Ishikawa (cell line): ENCODE results near the gene LGI4.

ENCODE experiments used
- CEBPB ChIP-seq: IDR thresholded peaks from 2 replicates; pipeline ENCODE4 v1.6.1; 2012
- CREB1 ChIP-seq: IDR thresholded peaks from 2 replicates; pipeline ENCODE4 v1.6.1; 2012; ENCODE audit warnings: low read depth
- EGR1 ChIP-seq: IDR thresholded peaks from 2 replicates; pipeline ENCODE4 v1.6.1; 2012
- EP300 ChIP-seq: IDR thresholded peaks from 2 replicates; pipeline ENCODE4 v1.6.1; 2012; ENCODE audit warnings: borderline replicate concordance
- FOXM1 ChIP-seq: IDR thresholded peaks from 2 replicates; pipeline ENCODE4 v1.6.1; 2012; ENCODE audit warnings: low read depth, borderline replicate concordance
- NFIC ChIP-seq: IDR thresholded peaks from 2 replicates; pipeline ENCODE4 v1.6.1; 2012
- RAD21 ChIP-seq: IDR thresholded peaks from 2 replicates; pipeline ENCODE4 v1.6.1; 2012; ENCODE audit warnings: low read depth
- TAF1 ChIP-seq: IDR thresholded peaks from 2 replicates; pipeline ENCODE4 v1.6.1; 2012; ENCODE audit warnings: low read depth, mild to moderate bottlenecking
- TCF12 ChIP-seq: IDR thresholded peaks from 2 replicates; pipeline ENCODE4 v1.6.1; 2012; ENCODE audit warnings: low read depth
- TEAD4 ChIP-seq: IDR thresholded peaks from 2 replicates; pipeline ENCODE4 v1.6.1; 2012
- USF1 ChIP-seq: IDR thresholded peaks from 2 replicates; pipeline ENCODE4 v1.6.1; 2012
- YY1 ChIP-seq: IDR thresholded peaks from 2 replicates; pipeline ENCODE4 v1.6.1; 2012; ENCODE audit warnings: low read depth
- ZBTB7A ChIP-seq: IDR thresholded peaks from 2 replicates; pipeline ENCODE4 v1.6.1; 2012; ENCODE audit warnings: low read depth
- TF ChIP-seq, protein P1 (sequence below): IDR thresholded peaks from 2 replicates; pipeline ENCODE4 v1.6.1; 2012
- TF ChIP-seq, protein P2 (sequence below): IDR thresholded peaks from 2 replicates; pipeline ENCODE4 v1.6.1; 2012; ENCODE audit warnings: low read depth, mild to moderate bottlenecking

The LGI4 gene

GRCh38 chr19:35117116-35117515, 17.7 kb downstream of the LGI4 start:
- TF ChIP-seq NFIC: no peak
- TF ChIP-seq EGR1: no peak
- TF ChIP-seq TEAD4: no peak
- no peak for TF ChIP-seq RAD21
- TF ChIP-seq, protein P1, sequence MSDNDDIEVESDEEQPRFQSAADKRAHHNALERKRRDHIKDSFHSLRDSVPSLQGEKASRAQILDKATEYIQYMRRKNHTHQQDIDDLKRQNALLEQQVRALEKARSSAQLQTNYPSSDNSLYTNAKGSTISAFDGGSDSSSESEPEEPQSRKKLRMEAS: no peak
- TF ChIP-seq TCF12: no peak
- no peak for TF ChIP-seq YY1
- TF ChIP-seq, protein P2, sequence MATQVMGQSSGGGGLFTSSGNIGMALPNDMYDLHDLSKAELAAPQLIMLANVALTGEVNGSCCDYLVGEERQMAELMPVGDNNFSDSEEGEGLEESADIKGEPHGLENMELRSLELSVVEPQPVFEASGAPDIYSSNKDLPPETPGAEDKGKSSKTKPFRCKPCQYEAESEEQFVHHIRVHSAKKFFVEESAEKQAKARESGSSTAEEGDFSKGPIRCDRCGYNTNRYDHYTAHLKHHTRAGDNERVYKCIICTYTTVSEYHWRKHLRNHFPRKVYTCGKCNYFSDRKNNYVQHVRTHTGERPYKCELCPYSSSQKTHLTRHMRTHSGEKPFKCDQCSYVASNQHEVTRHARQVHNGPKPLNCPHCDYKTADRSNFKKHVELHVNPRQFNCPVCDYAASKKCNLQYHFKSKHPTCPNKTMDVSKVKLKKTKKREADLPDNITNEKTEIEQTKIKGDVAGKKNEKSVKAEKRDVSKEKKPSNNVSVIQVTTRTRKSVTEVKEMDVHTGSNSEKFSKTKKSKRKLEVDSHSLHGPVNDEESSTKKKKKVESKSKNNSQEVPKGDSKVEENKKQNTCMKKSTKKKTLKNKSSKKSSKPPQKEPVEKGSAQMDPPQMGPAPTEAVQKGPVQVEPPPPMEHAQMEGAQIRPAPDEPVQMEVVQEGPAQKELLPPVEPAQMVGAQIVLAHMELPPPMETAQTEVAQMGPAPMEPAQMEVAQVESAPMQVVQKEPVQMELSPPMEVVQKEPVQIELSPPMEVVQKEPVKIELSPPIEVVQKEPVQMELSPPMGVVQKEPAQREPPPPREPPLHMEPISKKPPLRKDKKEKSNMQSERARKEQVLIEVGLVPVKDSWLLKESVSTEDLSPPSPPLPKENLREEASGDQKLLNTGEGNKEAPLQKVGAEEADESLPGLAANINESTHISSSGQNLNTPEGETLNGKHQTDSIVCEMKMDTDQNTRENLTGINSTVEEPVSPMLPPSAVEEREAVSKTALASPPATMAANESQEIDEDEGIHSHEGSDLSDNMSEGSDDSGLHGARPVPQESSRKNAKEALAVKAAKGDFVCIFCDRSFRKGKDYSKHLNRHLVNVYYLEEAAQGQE: no peak
- TF ChIP-seq CEBPB: no peak
- no peak for TF ChIP-seq ZBTB7A

GRCh38 chr19:35116072-35116801, 18.6 kb downstream of the LGI4 start:
- no peak for TF ChIP-seq FOXM1
- no peak for TF ChIP-seq NFIC
- no peak for TF ChIP-seq CEBPB
- no peak for TF ChIP-seq EP300
- no peak for TF ChIP-seq CREB1
- TF ChIP-seq ZBTB7A: no peak
- TF ChIP-seq, protein P1: no peak
- TF ChIP-seq TEAD4: no peak
- no peak for TF ChIP-seq USF1
- TF ChIP-seq RAD21: no peak
- TF ChIP-seq YY1: no peak
- no peak for TF ChIP-seq EGR1
- no peak for TF ChIP-seq TCF12

GRCh38 chr19:35115177-35115951, 19.5 kb downstream of the LGI4 start, which contains the start of gene FXYD3:
Gene FXYD3, plus strand, starts transcription at chr19:35115823. Its CDS starts 3,554 bp downstream, at chr19:35119377.
- TF ChIP-seq ZBTB7A (no peak), TEAD4 (no peak), FOXM1 (no peak), NFIC (no peak), TCF12 (no peak), EGR1 (no peak), YY1 (no peak), USF1 (no peak), CREB1 (no peak), TAF1 (no peak), CEBPB (no peak), RAD21 (no peak)
- TF ChIP-seq, protein P1: no peak

DNA sequence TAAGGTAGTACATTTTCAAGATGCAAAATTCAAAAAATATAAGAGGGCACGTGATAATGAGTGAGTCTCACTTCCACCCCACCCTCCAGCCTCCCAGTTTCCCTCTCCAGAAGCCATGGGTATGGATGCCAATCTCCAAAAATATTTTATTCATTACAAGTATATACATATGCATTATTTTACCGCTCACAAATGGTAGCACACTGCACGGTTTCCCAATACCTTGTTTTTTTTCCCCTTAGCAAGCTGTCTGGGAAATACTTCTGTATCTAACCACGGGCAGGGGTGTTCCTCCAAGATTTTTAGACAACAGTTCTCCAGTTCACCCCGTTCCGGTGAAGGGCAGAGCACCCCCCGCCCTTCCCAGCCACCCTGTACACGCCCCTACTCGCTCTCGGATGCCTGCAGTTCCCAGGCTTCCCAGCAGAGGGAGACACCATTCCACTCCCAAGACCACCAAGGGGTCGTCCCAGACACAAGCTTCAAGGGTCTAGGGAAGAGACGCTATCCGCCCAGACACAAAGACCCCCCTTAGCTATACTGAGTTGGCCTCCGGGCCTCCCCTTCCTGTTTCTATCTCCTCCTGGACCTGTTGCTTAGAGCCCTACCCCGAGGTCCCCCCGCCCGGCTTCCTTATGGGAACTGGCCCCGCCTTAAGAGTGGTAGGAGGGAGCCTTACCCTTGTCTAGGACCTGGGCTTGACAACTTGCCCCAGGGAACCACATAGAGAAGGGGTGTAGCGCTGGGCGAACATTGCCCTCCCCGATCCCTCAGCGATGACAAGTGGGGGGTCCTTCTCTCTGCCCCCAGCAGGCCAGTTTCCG, 20.3 kb downstream of the LGI4 start:
- no peak for TF ChIP-seq TEAD4
- peak; percentile 100 for TF ChIP-seq ZBTB7A
- TF ChIP-seq YY1: no peak
- TF ChIP-seq RAD21: peak; percentile 78
- no peak for TF ChIP-seq FOXM1
- TF ChIP-seq CEBPB: no peak

GRCh38 chr19:35112995-35113688, 21.7 kb downstream of the LGI4 start:
- TF ChIP-seq TAF1 (no peak), ZBTB7A (no peak), TCF12 (no peak), TEAD4 (no peak), USF1 (no peak), CREB1 (no peak), EGR1 (no peak), EP300 (no peak), FOXM1 (no peak), CEBPB (no peak), RAD21 (no peak)
- TF ChIP-seq, protein P2: no peak
- TF ChIP-seq, protein P1: no peak
